HuH-7.5 (cell line): ENCODE measurements around the gene FBXO41.
A peak's percentile ranks its signal among the peaks of the same experiment; 100 is the strongest.

Source experiments
- DNase-seq: peaks from one replicate; pipeline ENCODE4 v3.0.0; 2011; ENCODE audit warnings: low spot score

The FBXO41 gene

GRCh38 chr2:73246850-73247249, 37.4 kb downstream of the FBXO41 start:
- DNase-seq: no peak

DNA sequence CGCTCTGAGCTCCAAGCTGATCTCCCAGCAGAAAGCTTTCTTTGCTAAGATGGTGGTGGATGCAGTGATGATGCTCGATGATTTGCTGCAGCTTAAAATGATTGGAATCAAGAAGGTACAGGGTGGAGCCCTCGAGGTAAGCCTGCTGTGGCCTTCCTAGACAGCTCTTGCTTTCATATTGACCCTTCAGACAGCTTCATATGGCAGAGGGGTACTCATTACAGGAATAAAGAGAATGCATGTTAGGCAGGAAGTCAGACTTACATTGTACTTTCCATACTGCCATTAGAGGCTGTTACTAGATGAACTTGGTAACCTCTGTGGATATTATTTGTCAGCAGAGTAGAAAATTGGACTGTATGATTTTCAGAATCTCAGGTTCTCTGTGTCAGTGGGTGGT, 39.7 kb downstream of the FBXO41 start:
- no peak for DNase-seq

GRCh38 chr2:73243884-73244570, 40.3 kb downstream of the FBXO41 start:
- no peak for DNase-seq

GRCh38 chr2:73239776-73240175, 44.5 kb downstream of the FBXO41 start:
- no peak for DNase-seq

DNA sequence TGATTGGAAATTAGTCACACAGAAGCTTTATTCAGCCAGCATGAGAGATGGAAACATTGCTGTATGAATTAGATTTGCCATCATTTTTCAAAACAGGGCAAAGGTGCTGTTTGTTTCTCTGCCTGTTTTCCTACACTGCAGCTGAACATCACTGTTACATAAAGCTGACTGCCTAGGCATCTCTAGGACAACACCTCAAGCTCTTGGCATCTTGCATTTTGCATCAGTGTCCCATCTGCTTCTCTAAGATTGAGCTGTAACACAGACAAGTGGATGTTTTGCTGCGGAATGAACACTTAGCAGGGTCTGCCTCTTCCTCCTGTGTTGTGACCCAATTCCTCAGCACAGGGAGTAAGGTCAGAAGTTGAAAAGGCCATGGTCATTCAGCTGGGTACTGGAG, 45.3 kb downstream of the FBXO41 start:
- DNase-seq: no peak

- DNase-seq: no peak
Measured at GRCh38 chr2:73238149-73238548, 46.1 kb downstream of the FBXO41 start.

DNA sequence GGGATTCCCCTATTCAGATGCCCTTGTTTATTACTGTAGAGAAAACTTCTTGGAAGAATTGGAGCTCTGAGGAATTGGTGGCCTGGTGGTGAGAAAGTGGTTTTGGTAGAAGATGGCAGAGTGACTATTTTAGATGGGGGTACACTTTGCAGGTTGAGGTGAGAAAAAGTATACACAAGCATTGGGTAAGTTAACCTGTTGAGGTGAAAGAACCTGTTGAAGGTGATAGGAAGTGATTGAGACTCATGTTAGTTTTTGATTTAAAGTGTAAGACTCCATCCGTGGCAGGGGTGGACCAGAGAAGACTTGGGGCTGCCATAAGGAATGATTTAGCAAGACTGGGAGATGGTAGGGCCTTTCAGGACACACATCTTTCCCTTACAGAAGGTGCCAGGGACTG, 47.1 kb downstream of the FBXO41 start:
- DNase-seq: no peak

GRCh38 chr2:73235315-73236028, 48.8 kb downstream of the FBXO41 start:
- no peak for DNase-seq

DNA sequence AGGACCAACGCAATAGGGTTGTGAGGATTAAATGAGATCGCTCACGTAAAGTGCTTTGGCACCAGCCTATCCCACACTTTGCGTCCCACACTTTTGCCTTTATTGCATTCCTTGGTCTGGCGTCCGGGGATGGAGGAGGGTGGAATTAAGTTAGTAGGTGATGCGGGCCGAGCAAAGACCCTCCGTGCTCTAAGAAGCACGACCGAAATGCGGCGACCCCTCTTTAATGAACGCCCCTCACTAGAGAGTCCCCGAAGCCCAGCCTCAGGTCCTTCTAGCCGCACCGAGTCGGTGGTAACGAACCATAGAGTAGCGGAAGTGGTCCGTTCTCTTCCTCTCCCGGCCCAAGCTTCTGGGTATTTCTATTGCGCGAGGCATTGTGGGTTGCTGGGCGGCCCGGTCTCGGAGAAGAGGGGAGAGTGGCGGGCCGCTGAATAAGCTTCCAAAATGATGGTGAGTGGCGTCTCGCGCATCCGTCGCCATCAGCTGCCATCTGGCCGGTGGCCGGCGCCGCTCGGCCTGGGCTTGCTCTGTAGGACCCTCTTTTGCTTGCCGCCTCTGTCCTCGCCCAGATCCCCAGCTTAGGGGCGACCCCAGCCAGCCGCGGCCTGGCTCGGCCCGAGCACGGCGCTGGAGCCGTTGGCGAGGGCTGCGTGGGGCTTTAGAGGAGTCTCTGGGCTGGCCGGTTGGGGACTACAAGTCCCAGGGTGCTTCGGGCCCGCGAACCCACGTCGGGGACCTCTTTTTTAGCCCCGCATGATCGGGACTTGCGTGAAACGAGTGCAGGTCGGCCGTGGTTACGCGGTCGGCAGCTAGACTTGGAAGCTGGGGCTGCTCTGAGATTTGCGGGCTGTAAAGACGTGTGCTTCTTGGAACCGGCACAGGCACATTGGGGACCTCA, 50.1 kb downstream of the FBXO41 start, which contains the start of gene CCT7:
CCT7 (plus strand) TSS at position 377 of the 901 bp plus-strand sequence; CDS start at position 448, 71 bp downstream.
- DNase-seq: peak; percentile 74

DNA sequence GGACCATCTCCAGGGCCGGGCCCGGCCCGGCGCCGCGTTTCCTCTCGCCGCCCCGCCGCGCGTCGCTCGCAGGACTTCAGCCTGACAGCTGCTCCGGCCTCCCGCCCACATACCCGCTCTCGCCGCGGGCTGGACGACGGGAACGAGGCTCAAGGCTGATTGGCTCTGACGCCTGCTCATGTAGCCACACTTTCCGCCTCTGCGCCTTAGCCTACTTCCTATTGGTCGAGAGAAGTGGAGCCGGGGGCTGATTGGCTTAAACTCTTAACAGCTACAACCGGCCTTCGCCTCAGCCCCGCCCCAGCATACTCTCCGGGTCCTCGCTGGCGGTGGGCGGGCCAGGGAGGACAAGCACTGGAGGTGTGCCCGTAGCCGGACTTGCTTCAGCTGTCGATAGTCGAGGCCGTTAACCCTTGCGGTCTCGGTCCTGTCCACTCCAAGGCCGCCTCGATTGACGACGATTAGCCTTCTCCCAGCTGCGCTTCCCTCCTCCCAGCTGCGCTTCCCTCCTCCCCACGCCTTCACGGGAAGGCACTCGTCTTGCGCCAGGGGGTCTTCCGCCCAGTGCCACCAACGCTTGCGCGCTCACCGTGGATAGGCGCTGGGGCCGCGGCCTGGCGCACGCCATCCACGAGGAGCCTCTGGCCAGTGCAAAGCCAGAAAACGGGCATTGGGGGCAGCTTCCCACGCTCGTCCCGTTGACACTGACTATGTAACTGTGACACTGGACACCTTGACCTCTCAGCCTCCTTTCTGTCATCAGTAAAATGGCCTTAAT, 50.9 kb downstream of the FBXO41 start, which contains the start of gene PRADC1:
PRADC1 (minus strand) TSS at position 86 of the 778 bp plus-strand sequence; CDS start at position 7, 79 bp downstream.
- peak; percentile 96 for DNase-seq

- DNase-seq: no peak
Measured at GRCh38 chr2:73232403-73233153, 51.7 kb downstream of the FBXO41 start.

DNA sequence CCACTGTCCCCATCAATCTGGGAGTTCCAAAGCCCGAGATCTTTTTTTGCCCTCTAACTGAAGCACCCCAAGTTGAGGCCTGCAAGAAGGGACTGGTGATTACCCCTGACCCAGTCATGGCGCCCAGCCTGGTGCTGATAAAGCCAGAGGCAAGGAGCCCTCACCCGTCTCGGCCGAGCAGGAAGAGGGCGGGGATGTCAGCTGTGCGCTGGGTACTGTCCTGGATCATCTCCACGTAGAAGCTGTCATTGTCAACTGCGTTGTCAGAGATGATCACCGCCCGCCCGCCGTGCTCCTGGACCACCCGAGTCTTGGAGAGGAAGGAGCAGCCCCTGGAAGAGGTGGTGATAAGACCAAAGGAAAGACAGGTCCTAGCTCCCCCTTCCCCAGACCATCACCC, 55.6 kb downstream of the FBXO41 start:
- DNase-seq: no peak

DNA sequence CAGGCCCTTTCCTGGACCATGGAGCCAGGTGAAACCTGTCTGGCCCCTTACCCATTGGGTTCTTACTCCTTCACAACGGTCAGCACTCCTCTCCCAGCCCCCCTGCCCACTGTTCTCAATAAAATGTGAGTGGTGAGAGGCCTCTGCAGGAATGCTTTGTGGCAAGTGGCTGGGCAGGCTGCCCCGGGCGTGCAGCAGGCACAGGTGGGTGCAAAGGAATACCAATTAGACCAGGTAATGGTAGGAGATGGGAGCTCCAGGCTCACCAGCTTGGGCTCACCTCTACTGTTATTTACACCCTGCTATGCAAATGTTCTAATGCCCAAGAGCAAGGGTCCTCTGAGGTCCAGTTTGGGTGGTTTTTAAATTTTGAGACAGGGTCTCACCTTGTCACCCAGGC, 57.2 kb downstream of the FBXO41 start:
- no peak for DNase-seq

- no peak for DNase-seq
Measured at GRCh38 chr2:73225513-73226360, 58.5 kb downstream of the FBXO41 start.

- DNase-seq: no peak
Measured at GRCh38 chr2:73223821-73224220, 60.5 kb downstream of the FBXO41 start.

GRCh38 chr2:73218298-73218697, 66.0 kb downstream of the FBXO41 start:
- DNase-seq: no peak

DNA sequence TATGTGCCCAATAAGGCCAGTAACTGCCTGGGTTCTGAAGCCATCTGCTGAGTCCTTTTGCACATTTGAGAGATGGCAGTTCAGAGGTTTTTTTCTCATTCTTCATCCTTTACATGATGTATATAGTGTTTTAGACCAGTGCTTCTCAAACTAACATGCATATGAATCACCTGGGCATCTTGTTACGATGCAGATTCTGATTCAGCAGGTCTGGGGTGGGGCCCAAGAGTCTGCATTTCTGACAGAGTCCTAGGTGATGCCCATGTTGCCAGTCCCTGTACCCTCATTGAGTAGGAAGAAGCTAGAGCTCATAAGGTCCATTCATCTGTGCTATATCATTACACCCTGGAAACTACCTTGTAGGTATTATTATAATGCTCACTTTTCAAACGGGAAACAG, 66.5 kb downstream of the FBXO41 start:
- DNase-seq: no peak

DNA sequence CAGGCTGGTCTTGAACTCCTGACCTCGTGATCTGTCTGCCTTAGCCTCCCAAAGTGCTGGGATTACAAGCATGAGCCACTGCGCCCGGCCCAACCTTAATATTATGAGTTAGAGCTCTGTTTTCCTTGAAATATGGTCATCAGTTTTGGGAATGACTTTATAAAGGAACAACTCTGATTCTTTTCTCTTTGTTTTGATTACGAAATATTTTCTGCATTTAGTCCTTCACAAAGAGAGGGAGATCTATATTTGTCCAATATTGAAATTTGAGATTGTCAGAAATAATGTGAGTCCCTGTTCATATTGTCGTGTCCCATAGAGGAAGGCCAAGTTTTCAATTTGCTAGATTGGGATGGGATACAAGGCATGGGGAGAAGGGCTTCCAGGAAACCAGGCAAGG, 67.1 kb downstream of the FBXO41 start:
- DNase-seq: no peak

DNA sequence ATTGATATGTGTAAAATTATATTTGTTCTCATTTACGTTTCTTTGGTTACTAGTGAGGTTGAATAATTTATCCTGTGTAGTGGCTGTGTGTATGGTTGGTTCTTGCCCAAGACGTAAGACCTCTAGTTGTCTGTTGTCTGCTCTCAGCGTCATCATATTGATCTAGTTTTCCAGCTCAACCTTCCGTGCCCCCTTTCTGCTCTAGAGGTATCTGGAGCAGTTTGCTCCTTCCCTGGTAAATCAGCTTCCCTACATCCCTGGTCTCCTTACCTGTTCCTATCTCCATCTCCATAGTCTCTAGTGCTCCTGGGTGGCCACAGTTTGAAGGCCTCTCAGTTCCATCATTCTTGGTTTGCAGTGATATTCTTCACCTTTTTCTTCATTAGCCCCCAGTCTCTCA, 69.0 kb downstream of the FBXO41 start:
- no peak for DNase-seq
